A673 (cell line): ENCODE results near the gene N4BP2.

Experiments
- CTCF ChIP-seq: fragments of 300-800, 200-600 bp; sonication (generic); conservative IDR thresholded peaks from 2 replicates; pipeline ENCODE4 v1.5.1; 2017; ENCODE audit warnings: low read depth, mild to moderate bottlenecking, antibody characterized with exemption, low read length, moderate library complexity, mixed read lengths
- EZH2 ChIP-seq: fragments of 200-600 bp; sonication (generic); IDR thresholded peaks from 2 replicates; pipeline ENCODE4 v1.6.1; 2017; ENCODE audit warnings: borderline replicate concordance, low read depth, mild to moderate bottlenecking, mixed read lengths, antibody characterized with exemption, low read length; ENCODE audit not compliant: poor library complexity, severe bottlenecking

DNA sequence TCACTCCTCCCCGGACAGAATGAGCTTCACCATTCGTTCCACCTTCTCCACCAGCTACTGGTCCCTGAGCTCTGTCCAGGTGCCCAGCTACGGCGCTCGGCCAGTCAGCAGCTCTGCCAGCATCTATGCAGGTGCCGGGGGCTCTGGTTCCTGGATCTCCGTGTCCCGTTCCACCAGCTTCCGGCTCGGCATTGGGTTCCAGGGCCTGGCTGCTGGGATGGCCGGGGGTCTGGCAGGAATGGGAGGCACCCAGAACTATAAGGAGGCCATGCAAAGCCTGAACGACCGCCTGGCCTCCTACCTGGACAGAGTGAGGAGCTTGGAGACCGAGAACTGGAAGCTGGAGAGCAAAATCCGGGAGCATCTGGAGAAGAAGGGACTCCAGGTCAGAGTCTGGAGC is 36.4 kb upstream of the N4BP2 start:
- no peak for TF ChIP-seq CTCF
- no peak for TF ChIP-seq EZH2
